ENCODE measurements around the gene MEF2C.

MEF2C gene

GRCh38 chr5:88887342-88887741, 4.4 kb upstream of the MEF2C start:
- DNase-seq = no peak

- DNase-seq = no peak
Measured at GRCh38 chr5:88886746-88887341, 3.9 kb upstream of the MEF2C start.

- DNase-seq = no peak
Measured at GRCh38 chr5:88886252-88886651, 3.3 kb upstream of the MEF2C start.

GRCh38 chr5:88885002-88885401, 2.0 kb upstream of the MEF2C start:
- DNase-seq = no peak

DNA sequence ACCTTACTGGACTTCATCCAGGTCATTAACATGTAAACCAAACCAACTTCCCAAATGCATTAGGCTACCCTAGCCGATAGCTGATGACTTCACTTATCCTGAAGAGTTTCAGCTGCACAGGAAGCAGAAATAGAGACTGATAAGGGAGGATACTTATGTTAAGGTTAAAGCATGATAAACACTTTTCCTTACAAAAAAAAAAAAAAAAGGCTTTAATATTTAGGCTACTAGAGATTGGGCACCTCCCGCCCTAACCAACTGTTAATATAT, 1.6 kb upstream of the MEF2C start:
- DNase-seq = no peak

GRCh38 chr5:88883836-88884607, 1.0 kb upstream of the MEF2C start:
- DNase-seq = peak; percentile 27 to 67

DNA sequence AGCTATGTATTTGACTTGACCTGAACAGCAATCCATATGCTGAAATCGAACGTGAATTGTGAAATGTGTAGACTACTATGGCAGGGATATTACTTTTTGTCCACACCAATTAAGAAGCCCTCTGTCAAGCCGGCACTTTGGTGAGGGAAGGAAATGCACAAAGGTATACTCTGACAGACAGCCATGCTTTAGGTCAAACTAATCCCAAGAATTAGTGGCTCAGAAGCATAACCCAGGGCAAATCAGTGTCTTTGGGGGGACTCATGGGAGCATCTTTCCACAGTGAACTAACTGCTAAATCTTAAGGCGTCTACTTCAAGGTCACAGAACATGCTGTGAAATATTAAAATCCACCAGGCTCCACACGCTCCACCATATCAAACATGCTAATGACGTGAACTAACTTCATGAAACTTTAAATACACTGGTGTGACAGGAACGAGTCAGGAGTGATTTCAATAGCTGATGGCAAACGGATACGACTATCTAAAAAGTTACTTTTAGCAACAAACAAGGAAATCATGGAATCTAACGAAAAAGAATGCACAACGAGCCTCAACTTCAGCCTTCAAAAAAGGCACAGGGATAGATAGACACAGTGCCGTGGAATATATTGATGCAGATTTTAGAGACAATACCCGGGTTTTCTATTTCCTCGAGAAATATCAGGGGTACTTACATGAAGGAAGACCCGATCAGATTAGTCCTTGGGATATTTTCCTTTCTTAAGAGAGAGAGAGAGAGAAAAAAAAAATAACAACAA, 527 bp downstream of the MEF2C start:
- DNase-seq = peak in 1 of 2 experiments; percentile 56

GRCh38 chr5:88881571-88881971, 1.4 kb downstream of the MEF2C start:
- DNase-seq = no peak

DNA sequence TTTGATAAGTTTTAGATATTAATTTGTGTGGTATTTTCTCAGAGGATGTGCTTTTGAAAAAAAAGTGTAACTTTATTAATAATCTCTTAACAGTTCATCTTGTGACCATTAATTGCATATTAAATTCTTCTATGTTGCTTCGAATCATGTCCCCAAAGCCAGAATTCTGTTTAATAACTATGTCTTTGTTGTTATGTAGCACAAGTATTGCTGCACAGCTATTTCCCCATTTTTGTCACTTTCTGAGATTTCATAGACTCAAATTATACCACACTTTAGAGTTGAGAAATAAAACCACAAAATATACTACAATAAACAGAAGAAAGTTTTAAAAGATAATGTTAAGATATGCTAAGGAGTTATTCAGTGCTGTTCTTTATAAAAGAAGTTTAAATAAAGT, 2.8 kb downstream of the MEF2C start:
- no peak for DNase-seq

DNA sequence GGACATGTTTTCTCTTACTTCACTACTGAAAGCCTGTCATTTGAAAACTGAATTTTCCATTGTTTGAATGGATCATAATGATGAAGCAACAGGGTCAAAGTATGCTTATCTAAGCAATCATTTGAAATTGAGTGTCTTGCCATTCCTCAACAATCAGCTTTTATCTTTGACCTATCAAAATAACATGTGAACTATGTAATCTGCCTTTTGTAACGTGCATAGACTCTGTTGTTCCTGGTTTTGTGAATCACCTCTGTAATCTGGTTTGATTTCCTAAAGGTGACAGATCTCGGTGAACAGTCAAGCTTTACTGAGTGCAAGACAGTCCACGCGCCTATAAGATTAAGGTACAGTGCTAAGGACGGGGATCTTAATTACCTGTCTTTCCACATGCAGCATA, 3.3 kb downstream of the MEF2C start:
- no peak for DNase-seq

- DNase-seq = no peak
Measured at GRCh38 chr5:88878976-88879375, 4.0 kb downstream of the MEF2C start.

GRCh38 chr5:88877826-88878225, 5.2 kb downstream of the MEF2C start:
- DNase-seq = no peak

DNA sequence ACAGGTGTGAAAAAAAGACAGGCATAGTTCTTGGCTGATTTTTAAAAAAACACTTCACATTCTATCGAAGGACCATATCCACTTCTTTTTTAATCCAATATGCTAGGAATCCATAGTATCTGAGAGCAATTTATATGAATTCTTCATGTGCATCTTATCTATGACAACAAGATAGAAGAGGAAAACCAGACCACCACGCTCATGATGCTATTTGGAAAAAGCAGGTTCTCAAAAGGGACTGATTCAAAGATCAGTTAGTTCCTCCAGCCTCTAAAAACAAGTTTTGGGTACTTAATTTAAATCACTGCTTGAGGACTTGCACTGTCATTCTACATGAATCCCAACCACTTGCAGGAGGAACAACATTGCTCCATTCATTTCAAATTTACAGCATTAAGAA, 6.3 kb downstream of the MEF2C start:
- no peak for DNase-seq

DNA sequence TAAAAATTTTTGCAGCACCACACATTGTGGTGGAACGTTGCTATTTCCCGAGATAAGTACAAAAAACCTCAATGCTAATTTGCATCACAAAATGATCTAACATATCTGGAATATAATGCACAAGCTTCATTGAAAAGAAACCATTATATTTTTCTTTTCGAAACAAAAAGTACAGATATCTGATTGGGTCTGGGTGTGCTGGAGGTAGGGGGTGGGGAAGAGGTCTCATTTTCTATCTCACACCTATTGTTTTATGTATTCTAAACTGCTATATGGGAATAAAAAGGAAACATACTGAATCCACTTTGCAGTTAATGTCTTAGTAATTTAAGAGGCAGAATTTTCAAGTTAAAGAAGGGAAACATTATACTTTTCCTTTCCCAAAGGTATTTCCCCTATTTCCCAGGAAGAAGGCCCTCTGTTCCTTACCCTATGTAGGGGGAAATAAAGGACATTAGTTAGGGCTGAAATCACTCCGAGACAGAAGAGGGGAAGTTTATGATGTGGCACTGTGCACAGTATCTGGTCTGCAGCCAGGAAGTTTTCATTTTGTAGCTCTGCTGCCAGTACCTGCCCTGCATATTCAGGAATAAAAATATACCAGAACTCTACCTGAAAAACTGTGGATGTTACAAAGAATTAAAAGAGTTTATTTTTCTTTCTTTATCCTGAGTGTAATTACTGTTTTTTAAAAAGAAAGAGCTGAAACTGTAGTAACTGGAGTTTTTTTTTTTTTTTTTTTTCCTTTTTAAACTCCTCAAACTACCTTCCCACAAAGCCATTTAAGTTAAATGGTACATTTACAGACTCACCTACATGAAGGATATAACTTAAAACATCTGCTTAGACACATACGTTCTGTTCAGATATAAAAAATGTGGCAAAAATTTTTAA, 7.4 kb downstream of the MEF2C start:
- DNase-seq = no peak

DNA sequence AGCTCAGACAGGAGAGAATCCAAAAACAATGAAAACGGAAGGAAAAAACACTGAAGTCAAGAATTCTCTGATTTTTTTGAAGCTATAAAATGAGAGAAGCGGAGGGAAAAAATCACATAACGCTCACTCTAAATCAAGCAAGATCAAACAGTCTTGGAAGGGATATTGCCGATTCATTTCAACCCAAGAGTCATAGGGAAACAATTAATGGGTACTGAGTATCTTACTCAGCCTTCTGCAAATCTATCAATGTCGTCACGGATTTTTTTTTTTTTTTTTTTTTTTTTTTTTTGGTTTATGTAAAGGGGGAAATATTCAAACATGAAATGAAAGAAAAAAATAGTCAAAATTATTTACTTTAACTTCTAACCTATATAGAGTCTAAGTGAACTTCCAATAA, 9.5 kb downstream of the MEF2C start:
- no peak for DNase-seq

DNA sequence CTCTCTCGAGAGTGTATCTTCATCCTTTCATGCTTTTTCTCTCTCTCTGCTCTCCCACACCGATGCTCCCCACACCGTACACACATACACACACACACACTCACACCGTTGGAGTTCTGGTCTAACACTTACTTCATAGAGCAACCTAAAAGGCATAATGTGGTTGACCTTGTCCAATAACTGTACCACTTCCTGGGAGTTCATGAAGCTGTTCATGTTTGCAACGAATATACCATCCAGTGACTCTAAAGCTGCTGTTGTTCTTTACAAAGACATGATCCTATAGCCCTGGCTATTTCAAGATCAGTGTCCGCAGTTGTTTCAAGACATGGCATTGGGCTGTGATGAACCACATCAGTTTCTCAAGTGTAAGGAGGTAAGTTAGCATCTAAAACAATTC, 10.0 kb downstream of the MEF2C start:
- no peak for DNase-seq

GRCh38 chr5:88870285-88870684, 12.7 kb downstream of the MEF2C start:
- peak; percentile 10 to 49 for DNase-seq

DNA sequence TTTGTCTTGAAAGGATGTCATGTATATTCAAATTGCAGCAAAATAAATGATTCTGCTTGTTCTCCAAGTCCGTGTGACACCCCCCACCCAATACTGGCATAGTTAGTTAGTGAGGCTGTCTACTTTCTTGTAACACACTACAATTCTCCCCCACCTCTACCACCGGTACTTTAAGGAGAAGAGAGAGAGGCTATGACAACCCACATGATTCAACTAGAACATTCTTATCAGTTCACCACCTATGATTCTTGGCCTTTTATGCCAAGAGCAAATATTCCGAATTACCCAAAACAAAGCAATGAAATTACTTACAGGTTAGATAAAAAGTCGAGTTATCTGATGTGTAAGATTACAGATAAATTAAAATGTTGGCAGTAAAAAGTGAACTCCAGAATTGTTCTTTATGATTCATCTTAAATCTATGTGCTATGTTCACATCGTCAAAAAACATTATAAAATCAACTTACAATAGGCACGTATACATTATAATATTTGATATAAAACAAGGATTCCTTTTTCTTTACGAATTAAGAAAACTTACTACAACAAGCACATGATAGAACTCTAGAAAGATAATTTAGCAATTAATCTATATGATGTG, 14.4 kb downstream of the MEF2C start:
- no peak for DNase-seq

DNA sequence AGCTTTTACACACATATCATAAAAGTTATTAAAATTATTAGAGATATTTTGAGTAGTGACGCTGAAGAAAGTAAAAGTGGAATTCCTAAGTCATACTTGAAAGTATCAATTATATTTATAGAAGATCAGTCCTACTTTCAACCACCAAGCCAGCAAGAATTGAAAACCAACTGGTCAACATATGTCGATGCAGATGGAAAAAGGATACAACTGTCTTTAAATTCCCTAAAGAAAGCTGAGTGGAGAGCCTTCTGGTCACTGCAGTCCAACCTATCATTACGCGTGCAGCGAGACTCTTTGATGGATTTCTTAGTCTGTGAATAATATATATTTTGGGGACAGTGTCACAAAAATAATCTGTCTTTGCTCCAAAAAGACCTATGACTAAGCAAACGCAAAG, 15.3 kb downstream of the MEF2C start:
- peak; percentile 25 to 70 for DNase-seq

- no peak for DNase-seq
Measured at GRCh38 chr5:88863523-88863922, 19.5 kb downstream of the MEF2C start.

DNA sequence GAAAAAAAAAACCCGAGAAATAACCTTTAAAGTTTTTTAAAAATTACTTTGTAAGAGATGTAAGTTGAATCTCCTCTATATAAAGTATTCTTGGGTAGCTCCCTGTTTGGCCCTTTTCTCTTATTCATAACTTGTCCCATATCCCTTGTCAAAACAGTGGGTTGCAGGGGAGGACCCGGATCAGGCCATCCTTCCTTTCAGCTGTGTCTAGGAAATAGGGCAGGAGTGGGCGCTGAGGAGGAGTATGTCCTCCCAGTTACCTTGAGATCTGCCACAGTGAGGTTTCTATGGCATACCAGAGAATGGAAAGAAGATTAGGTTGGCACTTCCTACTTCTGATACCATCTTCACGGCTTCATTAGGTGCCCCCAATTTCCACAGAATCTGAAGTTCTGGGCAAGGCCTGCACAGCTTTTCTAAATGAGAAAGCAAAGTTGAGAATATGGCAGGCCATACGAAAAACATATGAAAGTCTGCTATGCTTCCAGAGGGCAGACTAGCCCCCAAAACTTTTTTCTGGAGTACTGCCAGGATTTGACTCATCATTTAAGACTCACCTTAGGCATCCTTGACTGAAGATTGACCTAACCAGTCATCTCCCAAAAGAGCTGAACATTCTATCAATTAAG, 20.3 kb downstream of the MEF2C start:
- no peak for DNase-seq

DNA sequence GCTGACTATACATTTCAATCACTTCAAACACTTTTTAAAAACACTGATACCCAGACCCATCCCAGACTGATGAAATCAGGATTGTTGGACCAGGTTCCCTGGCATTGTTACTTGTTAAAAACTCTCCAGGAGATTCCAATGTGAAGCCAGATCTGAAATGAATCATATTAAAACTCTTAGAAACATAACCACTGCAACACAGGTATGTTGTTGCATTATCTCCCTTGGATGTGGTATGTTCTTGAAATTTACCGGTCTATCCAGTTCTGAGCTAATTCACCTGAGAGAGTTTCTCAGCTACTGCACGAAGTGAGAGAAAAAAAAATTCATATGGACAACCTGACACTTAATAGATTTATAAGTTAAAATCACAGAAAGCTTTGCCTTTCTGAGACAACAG, 21.8 kb downstream of the MEF2C start:
- DNase-seq = no peak

Measured in NCI-H524 (cell line).